Left renal pelvis (tissue), 4 donors: ENCODE results near the gene RAB13. TPM values are rescaled to one million over a fixed set of nuclear protein-coding genes. Genes with fewer than 3 reads are reported as not detected.
"Not testable (repeated sequence)": the region's sequence is repeated elsewhere in the genome, so short reads cannot be mapped to it uniquely, and the experiment has no call there.

Experiments used
- DNase-seq, 4 donors: peaks; one replicate each; pipeline ENCODE4 v3.0.0-alpha.2; 2013; ENCODE audit warnings: low read depth in 4 of 4, low spot score in 3 of 4
- polyA plus RNA-seq, 4 donors: library from polyadenylated mRNA; unstranded; fragments of 120-200 nt; gene quantifications; one replicate each; pipeline ENCODE4 v1.2.1, GENCODE V29; 2013; ENCODE audit not compliant: insufficient read length in 4 of 4

RAB13 gene
- polyA plus RNA-seq, result 100 to 1,000 TPM; 117 to 170 (median 163) TPM

- peak in 2 of 4 donors; percentile 68 to 72 for DNase-seq
Observed at GRCh38 chr1:153985941-153986761, at the start of gene RAB13. Gene RAB13, minus strand, starts transcription at chr1:153986339. Its CDS starts 103 bp downstream, at chr1:153986236.

- DNase-seq, result not testable (repeated sequence)
Observed at GRCh38 chr1:154033697-154034096, 47.6 kb upstream of the RAB13 start.

GRCh38 chr1:154019940-154020339 is 33.8 kb upstream of the RAB13 start:
- no peak for DNase-seq

GRCh38 chr1:154019269-154019668 is 33.1 kb upstream of the RAB13 start:
- DNase-seq, result no peak

GRCh38 chr1:154014154-154014907 is 28.2 kb upstream of the RAB13 start:
- DNase-seq, result no peak

GRCh38 chr1:154012543-154012942 is 26.4 kb upstream of the RAB13 start:
- DNase-seq, result not testable (repeated sequence)

GRCh38 chr1:154012129-154012528 is 26.0 kb upstream of the RAB13 start:
- no peak for DNase-seq

- no peak for DNase-seq
Observed at GRCh38 chr1:154006136-154006535, 20.0 kb upstream of the RAB13 start.

- DNase-seq, result no peak
Observed at GRCh38 chr1:154000420-154000819, 14.3 kb upstream of the RAB13 start.

GRCh38 chr1:153996882-153997281 is 10.7 kb upstream of the RAB13 start:
- DNase-seq, result not testable (repeated sequence)

GRCh38 chr1:153995640-153996039 is 9.5 kb upstream of the RAB13 start:
- no peak for DNase-seq

GRCh38 chr1:153995202-153995601 is 9.1 kb upstream of the RAB13 start:
- no peak for DNase-seq

GRCh38 chr1:153991806-153992205 is 5.7 kb upstream of the RAB13 start:
- no peak for DNase-seq

GRCh38 chr1:153991151-153991630 is 5.1 kb upstream of the RAB13 start:
- DNase-seq, result no peak

GRCh38 chr1:153990468-153991150 is 4.5 kb upstream of the RAB13 start, which contains the start of gene RPS27:
Gene RPS27, plus strand, starts transcription at chr1:153990762. Its CDS starts 35 bp downstream, at chr1:153990797.
- peak; percentile 93 to 98 (median 96) for DNase-seq

- DNase-seq, result no peak
Observed at GRCh38 chr1:153987621-153988020, 1.5 kb upstream of the RAB13 start.

GRCh38 chr1:153985341-153985912 is 712 bp downstream of the RAB13 start:
- DNase-seq, result no peak

- no peak for DNase-seq
Observed at GRCh38 chr1:153984123-153984894, 1.8 kb downstream of the RAB13 start.

GRCh38 chr1:153981735-153982134 is 4.4 kb downstream of the RAB13 start:
- DNase-seq, result not testable (repeated sequence)

GRCh38 chr1:153979091-153979490 is 7.0 kb downstream of the RAB13 start:
- DNase-seq, result not testable (repeated sequence)
